Lower leg skin (tissue), 4 donors: ENCODE data around the gene STRN4. TPM values are rescaled to one million over a fixed set of nuclear protein-coding genes. Genes with fewer than 3 reads are reported as not detected.

Source experiments
- DNase-seq, 2 donors: peaks; one replicate each; pipeline ENCODE4 v3.0.0-alpha.2; 2019; ENCODE audit warnings: low spot score in 2 of 2
- H3K4me3 ChIP-seq: fragments of 200-600 bp; sonication (generic); 2 replicates; pipeline ENCODE4 v1.5.1; 2017; ENCODE audit warnings: mild to moderate bottlenecking, low read depth; ENCODE audit not compliant: poor library complexity, severe bottlenecking
- POLR2A ChIP-seq, 2 donors: fragments of 450-650 bp; IDR thresholded peaks; one replicate each; pipeline ENCODE4 v1.6.1; 2016 to 2017; ENCODE audit warnings: antibody characterized with exemption in 2 of 2, mild to moderate bottlenecking in 1 of 2, moderate library complexity in 1 of 2
- WGBS, 2 donors: methylation state at CpG; one replicate each; pipeline ENCODE4 v1.1.5; 2018; 5-methylcytosine and 5-hydroxymethylcytosine counted together
- intact Hi-C: fragments of 100-400 bp; cut with DNase I; formaldehyde crosslinking; loops from one replicate; pipeline ENCODE4 v1.15.0; 2023; ENCODE audit warnings: low total_unique reads
- total RNA-seq, 4 donors: library from RNA; depleted of rRNA; stranded (reverse); fragments of >200 nt; gene quantifications; one replicate each; pipeline ENCODE4 v1.1.0, GENCODE V29; 2016
- TF ChIP-seq, protein P1 (sequence below), 3 donors: fragments of 450-650 bp; IDR thresholded peaks; one replicate each; pipeline ENCODE4 v1.5.1; 2016; ENCODE audit warnings: antibody characterized with exemption in 3 of 3, mild to moderate bottlenecking in 3 of 3, moderate library complexity in 2 of 3

STRN4 gene
- total RNA-seq, 4 donors from 2014 or later: 81.5 to 97.6 (median 93.5) TPM

- no peak for DNase-seq
- 0% methylated on average over 24 to 30 of the region's 68 CpGs for WGBS, 2 donors
- peak within 1 kb of the TSS; percentile 85 for H3K4me3 ChIP-seq
- intact Hi-C loops: no loop called here
- no peak for TF ChIP-seq POLR2A (IDR thresholded peaks at IDR 0.05)
- TF ChIP-seq, protein P1, sequence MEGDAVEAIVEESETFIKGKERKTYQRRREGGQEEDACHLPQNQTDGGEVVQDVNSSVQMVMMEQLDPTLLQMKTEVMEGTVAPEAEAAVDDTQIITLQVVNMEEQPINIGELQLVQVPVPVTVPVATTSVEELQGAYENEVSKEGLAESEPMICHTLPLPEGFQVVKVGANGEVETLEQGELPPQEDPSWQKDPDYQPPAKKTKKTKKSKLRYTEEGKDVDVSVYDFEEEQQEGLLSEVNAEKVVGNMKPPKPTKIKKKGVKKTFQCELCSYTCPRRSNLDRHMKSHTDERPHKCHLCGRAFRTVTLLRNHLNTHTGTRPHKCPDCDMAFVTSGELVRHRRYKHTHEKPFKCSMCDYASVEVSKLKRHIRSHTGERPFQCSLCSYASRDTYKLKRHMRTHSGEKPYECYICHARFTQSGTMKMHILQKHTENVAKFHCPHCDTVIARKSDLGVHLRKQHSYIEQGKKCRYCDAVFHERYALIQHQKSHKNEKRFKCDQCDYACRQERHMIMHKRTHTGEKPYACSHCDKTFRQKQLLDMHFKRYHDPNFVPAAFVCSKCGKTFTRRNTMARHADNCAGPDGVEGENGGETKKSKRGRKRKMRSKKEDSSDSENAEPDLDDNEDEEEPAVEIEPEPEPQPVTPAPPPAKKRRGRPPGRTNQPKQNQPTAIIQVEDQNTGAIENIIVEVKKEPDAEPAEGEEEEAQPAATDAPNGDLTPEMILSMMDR (IDR thresholded peaks at IDR 0.05): no peak
Observed at GRCh38 chr19:46745521-46746280, 549 bp downstream of the STRN4 start, which contains the start of gene FKRP. TSS of gene FKRP (plus strand) at chr19:46746057. CDS start at chr19:46755451, 9,394 bp downstream.

DNA sequence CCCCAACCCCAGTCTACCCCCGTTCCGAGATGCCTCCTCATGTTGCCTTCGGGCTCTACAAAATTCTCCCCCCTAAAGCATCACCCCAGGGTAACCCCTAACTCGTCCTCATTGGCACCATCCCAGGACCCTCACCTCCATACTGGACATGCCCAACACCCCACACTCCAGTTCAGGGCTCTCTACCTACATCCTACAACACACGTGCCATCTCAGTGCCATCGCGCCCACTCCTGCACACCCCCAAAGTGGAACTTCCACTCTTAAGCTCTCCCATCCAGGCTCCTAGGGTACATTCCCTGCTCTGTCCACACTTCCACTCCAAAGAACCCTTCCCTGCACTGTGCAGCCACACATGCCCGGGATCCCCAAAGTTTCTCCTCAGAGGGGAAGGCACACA, 1.2 kb downstream of the STRN4 start:
- peak overlapping the region; percentile 85 for H3K4me3 ChIP-seq
- 12 to 16% methylated on average over 8 of the region's 8 CpGs for WGBS, 2 donors
- DNase-seq: no peak
- intact Hi-C loops: no loop called here
- TF ChIP-seq, protein P1 (IDR thresholded peaks at IDR 0.05): no peak
- no peak for TF ChIP-seq POLR2A (IDR thresholded peaks at IDR 0.05)

DNA sequence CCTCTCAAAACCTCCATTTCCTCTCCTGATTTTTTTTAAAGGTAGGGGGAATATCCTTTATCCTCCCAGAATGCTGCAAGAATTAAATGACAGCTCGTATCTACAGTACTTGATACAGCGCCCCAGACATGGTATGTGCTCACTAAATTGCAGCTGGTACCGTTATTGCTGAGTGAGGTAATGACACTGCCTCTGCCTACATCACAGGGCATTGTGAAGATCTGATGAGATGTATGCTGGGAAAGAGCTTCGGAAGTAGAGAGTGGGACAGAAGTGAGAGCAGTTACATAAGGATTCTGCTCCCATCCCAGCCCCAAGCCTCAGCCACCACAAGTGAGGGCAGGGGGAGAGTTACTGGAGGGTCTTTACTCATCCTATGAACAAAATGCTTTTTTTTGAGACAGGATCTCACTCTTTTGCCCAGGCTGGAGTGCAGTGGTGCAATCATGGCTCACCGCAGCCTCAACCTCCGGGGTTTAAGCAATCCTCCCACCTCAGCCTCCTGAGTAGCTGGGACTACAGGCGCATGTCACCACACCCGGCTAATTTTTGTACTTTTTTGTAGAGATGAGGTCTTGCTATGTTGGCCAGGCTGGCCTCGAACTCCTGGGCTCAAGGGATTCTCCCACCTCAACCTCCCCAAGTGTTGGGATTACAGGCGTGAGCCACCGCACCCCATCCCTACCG, 2.1 kb downstream of the STRN4 start:
- no peak for TF ChIP-seq POLR2A (IDR thresholded peaks at IDR 0.05)
- intact Hi-C loops: no loop called here

GRCh38 chr19:46742926-46743480, 3.2 kb downstream of the STRN4 start:
- H3K4me3 ChIP-seq: no peak overlapping the region
- WGBS, 2 donors: 73 to 77% methylated on average over 4 of the region's 4 CpGs
- DNase-seq: no peak
- intact Hi-C loops: no loop called here
- TF ChIP-seq, protein P1 (IDR thresholded peaks at IDR 0.05): no peak
- no peak for TF ChIP-seq POLR2A (IDR thresholded peaks at IDR 0.05)

More for the DNA sequence above, 2.1 kb downstream of the STRN4 start:
- 80 to 89% methylated on average over 12 of the region's 12 CpGs for WGBS, 2 donors
- no peak for DNase-seq
- no peak overlapping the region for H3K4me3 ChIP-seq

- DNase-seq: no peak
- no peak for TF ChIP-seq POLR2A (IDR thresholded peaks at IDR 0.05)
- TF ChIP-seq, protein P1 (IDR thresholded peaks at IDR 0.05): no peak
- no peak overlapping the region for H3K4me3 ChIP-seq
- intact Hi-C loops: no loop called here
- 71 to 72% methylated on average over 17 of the region's 17 CpGs for WGBS, 2 donors
Observed at GRCh38 chr19:46741447-46741846, 4.8 kb downstream of the STRN4 start.

DNA sequence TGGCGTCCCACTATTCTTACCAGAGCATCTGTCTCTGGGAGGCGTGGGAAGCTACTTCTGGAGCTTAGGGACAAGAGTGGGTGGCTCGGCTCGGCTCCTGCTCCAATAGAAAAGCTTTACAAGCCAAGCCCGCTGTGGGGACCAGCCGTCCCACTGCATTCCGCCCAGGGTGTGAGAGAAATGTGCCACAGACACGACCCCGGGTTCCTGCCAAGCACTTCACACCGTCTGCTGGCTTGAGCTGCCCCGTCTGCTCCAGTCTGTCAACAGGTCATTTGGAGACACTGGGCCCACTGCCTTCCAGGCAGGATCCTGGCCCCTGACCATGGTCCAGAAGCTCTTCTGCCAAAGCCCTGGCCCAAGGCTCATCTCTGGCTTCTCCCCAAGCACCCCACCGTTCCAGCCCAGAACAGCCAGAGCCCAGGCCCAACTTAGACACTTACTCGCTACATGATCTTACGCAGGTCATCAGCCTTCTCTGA, 6.9 kb downstream of the STRN4 start:
- 71 to 74% methylated on average over 13 to 14 of the region's 14 CpGs for WGBS, 2 donors
- no peak for DNase-seq
- no peak overlapping the region for H3K4me3 ChIP-seq
- TF ChIP-seq, protein P1 (IDR thresholded peaks at IDR 0.05): no peak
- no peak for TF ChIP-seq POLR2A (IDR thresholded peaks at IDR 0.05)
- intact Hi-C loops: no loop called here
